ENCODE measurements around the gene ULBP3.
"Not testable (repeated sequence)": the region's sequence is repeated elsewhere in the genome, so short reads cannot be mapped to it uniquely, and the experiment has no call there.

Gene ULBP3

GRCh38 chr6:150069706-150070105 lies 785 bp upstream of the ULBP3 start:
- H3K27ac ChIP-seq: no peak overlapping the region
- TF ChIP-seq ZFX (IDR thresholded peaks at IDR 0.05) (no peak), CTCF (conservative IDR thresholded peaks at IDR 0.05) (no peak)

GRCh38 chr6:150068151-150068550 lies 770 bp downstream of the ULBP3 start:
- peak overlapping the region; percentile 71 for H3K27ac ChIP-seq
- TF ChIP-seq ZFX (IDR thresholded peaks at IDR 0.05) (no peak), CTCF (conservative IDR thresholded peaks at IDR 0.05) (no peak)

GRCh38 chr6:150065083-150065482 lies 3.8 kb downstream of the ULBP3 start:
- no peak overlapping the region for H3K27ac ChIP-seq
- no peak for TF ChIP-seq CTCF (conservative IDR thresholded peaks at IDR 0.05)
- no peak for TF ChIP-seq ZFX (IDR thresholded peaks at IDR 0.05)

GRCh38 chr6:150063640-150064039 lies 5.3 kb downstream of the ULBP3 start:
- TF ChIP-seq CTCF (conservative IDR thresholded peaks at IDR 0.05): no peak
- TF ChIP-seq ZFX (IDR thresholded peaks at IDR 0.05): no peak
- H3K27ac ChIP-seq: no peak overlapping the region

GRCh38 chr6:150059973-150060372 lies 8.9 kb downstream of the ULBP3 start:
- not testable (repeated sequence) for H3K27ac ChIP-seq

- no peak for TF ChIP-seq ZFX (IDR thresholded peaks at IDR 0.05)
- no peak for TF ChIP-seq CTCF (conservative IDR thresholded peaks at IDR 0.05)
- no peak overlapping the region for H3K27ac ChIP-seq
Observed at GRCh38 chr6:150058986-150059385, 9.9 kb downstream of the ULBP3 start.

GRCh38 chr6:150058231-150058792 lies 10.6 kb downstream of the ULBP3 start:
- TF ChIP-seq ZFX (IDR thresholded peaks at IDR 0.05) (no peak), CTCF (conservative IDR thresholded peaks at IDR 0.05) (no peak)
- no peak overlapping the region for H3K27ac ChIP-seq

GRCh38 chr6:150057501-150057951 lies 11.4 kb downstream of the ULBP3 start:
- no peak overlapping the region for H3K27ac ChIP-seq
- no peak for TF ChIP-seq ZFX (IDR thresholded peaks at IDR 0.05)
- TF ChIP-seq CTCF (conservative IDR thresholded peaks at IDR 0.05): no peak
